TTC549 (cell line): ENCODE measurements around the gene DNAH9.
"Not testable (repeated sequence)": the region's sequence is repeated elsewhere in the genome, so short reads cannot be mapped to it uniquely, and the experiment has no call there.

Experiments
- FAIRE-seq: peaks from 2 replicates; lab custom pipeline; 2012; peaks lifted over from hg19 to GRCh38; lab: Jason Lieb, UNC

DNAH9 gene

DNA sequence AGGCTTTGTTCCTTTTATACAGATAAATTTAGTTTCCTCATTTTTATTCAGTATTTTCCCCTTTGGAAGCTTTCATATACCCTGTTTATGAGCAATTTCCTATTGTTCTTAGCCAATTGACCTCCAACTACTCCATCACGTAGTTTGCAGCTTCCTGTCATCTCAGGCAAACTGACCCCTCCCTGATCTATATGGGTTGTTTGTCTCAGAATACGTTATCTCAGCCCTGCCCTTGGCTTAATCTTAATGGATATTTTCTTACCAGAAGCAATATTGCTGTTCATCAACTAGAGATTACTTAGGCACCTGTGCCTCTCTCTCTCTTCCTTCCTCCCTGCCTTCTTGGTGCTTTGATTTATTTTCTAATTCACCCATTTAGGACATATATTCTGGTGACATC lies 317.8 kb downstream of the DNAH9 start:
- no peak for FAIRE-seq

- FAIRE-seq = no peak
These were observed 319.1 kb downstream of the DNAH9 start for GRCh38 chr17:11917415-11917814.

DNA sequence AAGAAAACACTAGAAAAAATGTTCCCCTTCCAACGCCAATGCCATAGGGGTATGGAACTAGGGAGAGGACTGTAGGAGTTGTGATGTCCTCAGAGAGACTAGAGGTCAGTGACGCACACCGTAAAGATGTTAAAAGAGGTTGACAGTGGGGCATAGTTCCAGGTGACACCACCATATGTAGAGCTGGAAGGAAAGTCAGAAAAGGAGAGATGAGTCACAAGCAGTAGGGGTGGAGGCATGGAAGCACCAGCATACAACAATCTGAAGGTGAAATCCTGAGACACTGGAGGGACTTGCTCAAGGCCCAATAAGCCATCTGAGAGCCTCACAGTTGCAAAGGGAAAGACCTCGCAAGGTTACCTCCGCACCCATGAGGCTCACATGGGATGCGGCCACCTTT lies 323.0 kb downstream of the DNAH9 start:
- FAIRE-seq = no peak

- no peak for FAIRE-seq
These were observed 324.4 kb downstream of the DNAH9 start for GRCh38 chr17:11922638-11923037.

- no peak for FAIRE-seq
These were observed 325.8 kb downstream of the DNAH9 start for GRCh38 chr17:11924076-11924475.

DNA sequence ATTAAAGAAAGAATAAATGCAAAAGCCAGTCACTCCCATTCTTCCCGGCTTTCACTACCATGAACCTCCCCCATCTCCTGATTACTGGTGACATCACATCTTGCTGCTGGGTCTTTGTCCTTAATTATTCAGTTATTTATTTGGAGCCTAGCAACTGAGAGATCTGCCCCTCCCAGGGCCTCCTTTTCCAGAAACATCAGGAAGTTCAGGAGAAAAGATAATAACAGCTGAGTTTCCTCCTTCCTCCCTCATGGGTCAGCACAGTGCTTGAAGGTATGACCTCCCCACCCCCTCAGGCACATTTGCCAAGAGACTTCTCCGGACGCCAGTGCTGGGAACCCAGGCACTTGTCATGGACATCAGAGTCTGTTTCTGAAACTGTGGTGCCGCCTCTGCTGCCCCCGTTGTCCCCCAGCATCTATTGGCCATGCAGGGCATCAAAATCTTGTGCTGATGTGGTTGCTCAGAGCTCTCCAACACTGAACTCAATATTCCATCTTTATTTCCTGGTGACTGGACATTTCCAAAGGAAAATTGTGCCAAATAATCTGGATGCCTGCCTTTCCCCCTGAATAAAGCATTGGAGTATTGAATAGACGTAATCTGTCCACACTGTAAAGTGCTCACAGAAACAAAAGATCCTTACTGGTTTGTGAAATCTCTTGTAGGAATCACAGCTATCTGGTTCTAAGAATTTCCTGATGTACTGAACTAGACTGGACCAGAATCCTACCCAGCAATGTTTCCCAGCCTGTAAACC lies 327.2 kb downstream of the DNAH9 start:
- no peak for FAIRE-seq

- no peak for FAIRE-seq
These were observed 330.2 kb downstream of the DNAH9 start for GRCh38 chr17:11928436-11928835.

DNA sequence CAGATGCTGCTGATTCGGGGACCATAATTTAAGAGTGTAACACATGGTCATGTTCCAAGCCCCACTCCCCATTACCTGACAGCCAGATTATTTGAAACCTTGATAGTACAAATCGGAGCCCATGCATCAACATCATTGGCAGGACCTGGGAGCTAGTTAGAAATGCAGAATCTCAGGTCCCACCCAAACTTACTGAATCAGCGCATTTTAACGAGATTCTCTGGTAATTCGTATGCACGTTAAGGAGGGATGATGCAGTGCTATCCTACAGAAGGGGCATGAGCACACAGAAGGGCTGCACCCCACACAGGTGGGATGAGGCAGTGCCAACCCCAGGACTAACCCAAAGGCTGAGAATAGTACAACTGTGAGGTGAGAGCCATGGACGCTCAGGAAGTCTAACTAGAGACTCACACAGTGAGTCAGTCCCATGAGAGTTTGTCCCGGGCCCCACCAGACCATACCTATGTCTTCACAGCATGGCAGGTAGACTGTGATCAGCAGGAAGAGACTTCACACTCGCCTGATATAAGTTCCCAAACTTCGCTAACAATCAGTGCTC lies 334.1 kb downstream of the DNAH9 start:
- no peak for FAIRE-seq

- peak; percentile 67 for FAIRE-seq
These were observed 337.6 kb downstream of the DNAH9 start for GRCh38 chr17:11935734-11936406.

DNA sequence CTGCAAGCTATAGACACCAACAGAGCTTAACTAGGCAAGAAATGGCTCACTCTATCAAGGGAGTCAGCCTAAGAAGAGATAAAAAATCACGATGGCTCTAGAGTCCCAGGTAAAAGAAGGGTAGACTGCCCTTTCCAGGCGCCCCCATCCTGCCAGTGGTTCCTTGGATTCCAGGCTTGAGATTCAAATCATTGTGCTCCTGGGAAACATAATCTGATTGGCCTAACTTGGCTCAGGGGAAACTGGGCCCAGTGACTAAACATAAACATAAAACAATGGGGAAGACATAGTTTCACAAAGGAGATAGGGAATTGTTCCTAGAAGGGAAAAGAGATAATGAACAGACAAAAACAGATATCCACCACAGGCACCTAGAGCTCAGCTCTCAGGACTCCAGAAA lies 342.6 kb downstream of the DNAH9 start:
- FAIRE-seq = no peak

DNA sequence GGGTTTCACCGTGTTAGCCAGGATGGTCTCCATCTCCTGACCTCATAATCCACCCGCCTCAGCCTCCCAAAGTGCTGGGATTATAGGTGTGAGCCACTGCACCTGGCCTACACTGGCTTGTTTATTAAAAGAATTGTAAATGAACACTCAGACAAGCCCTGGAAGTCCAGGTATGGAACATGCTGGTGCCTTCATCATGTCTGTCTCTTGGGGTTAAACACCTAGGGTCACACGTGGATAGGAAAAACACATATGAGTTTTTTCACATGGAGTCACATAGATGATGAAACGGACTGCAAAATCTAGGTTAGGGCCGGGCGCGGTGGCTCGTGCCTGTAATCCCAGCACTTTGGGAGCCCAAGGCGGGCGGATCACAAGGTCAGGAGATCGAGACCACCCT lies 344.8 kb downstream of the DNAH9 start:
- FAIRE-seq = not testable (repeated sequence)

DNA sequence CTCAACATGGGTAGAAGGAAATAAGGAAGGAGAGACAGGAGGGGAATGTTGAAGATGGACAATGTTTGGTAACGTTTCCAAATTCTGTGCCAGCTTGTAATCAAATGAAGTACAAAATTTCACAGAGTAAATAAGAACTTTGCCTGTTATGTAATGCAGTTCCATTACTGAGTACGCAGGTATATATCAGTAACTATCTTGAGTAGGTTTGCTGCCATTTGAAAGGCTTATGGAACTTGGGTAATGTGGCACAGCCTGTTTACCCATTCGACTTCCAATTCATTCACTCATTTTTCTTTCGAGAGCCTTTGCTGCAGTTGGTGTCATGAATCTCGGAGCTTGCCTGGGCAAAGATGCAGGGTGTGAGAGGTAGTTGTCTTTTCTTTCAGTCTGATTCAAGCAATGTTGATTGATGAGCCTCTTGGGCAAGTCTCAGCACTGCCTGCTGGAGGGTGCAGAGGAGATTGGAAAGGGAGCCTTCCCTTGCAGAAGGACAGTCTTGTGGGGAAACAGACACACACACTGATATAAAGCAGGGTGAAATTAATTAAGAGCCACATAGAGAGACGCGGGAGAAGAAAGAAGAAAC lies 345.6 kb downstream of the DNAH9 start:
- FAIRE-seq = no peak

GRCh38 chr17:11944587-11944986 lies 346.3 kb downstream of the DNAH9 start:
- FAIRE-seq = no peak

- FAIRE-seq = no peak
These were observed 350.5 kb downstream of the DNAH9 start for GRCh38 chr17:11948789-11949188.

DNA sequence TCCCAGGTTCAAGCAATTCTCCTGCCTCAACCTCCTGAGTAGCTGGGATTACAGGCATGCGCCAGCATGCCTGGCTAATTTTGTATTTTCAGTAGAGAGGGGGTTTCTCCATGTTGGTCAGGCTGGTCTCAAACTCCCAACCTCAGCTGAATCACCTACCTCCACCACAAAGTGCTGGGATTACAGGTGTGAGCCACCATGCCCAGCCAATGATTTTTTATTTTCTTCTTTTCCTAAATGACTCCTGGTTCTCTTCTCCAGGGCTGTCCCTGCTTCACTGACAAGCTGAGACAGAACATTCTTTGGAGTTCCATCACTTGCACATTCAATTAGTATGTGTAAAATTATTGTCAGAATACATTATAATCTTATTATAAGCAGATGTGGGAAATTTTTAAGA lies 351.3 kb downstream of the DNAH9 start:
- not testable (repeated sequence) for FAIRE-seq

- FAIRE-seq = no peak
These were observed 352.7 kb downstream of the DNAH9 start for GRCh38 chr17:11950771-11951519.

DNA sequence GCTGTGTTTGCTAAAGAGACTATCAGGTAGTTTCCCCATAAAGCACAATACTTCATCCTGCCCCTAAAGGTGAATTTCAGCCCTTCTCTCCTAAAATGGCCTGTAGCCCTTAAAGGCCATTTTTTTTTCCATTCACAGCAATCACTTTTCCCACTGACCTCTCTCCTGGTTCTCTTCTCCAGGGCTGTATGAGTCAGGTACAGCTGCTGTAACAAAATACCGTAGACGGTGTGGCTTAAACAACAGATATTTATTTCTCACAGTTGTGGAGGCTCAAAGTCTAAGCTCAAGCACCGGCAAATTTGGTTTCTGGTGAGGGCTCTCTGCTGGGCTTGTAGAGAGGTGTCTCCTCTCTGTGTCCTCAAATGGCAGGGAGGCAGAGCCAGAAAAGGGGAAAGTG lies 354.3 kb downstream of the DNAH9 start:
- FAIRE-seq = no peak

GRCh38 chr17:11953924-11954323 lies 355.7 kb downstream of the DNAH9 start:
- FAIRE-seq = no peak

DNA sequence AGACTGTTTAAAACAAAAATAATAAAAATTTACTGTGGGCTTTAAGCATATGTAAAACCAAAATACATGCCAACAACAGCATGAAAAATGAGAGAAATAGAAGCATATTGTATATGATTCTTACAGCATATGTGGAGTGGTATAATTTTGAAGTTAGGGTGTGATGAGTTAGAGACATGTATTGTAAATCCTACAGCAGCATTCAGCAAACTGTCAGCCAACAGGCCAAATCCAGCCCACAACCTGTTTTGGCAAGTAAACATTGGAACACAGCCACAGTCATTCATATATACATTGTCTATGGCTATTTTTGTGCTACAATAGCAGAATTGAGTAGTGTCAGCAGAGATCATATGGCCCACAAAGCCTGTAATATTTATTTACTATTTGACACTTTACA lies 356.7 kb downstream of the DNAH9 start:
- no peak for FAIRE-seq

DNA sequence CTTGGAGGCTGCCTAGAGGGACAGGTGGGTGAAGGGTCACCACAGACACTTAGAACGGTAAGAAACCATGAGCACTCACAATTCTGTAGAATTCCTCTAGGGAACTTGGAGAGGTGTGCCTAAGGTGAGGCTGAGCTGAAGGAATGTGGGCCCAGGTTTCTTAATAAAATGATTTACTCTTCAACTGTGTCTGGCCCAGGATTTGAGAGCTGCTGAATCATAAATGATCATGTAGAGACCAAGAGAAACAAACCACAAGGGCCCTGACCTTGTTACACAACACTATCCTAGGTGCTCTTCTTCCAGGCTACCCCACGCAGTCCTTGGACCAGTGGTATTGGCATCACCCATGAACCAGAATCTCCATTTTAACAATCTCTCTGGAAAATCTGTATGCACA lies 371.3 kb downstream of the DNAH9 start:
- no peak for FAIRE-seq

GRCh38 chr17:11972741-11973140 lies 374.5 kb downstream of the DNAH9 start:
- not testable (repeated sequence) for FAIRE-seq

DNA sequence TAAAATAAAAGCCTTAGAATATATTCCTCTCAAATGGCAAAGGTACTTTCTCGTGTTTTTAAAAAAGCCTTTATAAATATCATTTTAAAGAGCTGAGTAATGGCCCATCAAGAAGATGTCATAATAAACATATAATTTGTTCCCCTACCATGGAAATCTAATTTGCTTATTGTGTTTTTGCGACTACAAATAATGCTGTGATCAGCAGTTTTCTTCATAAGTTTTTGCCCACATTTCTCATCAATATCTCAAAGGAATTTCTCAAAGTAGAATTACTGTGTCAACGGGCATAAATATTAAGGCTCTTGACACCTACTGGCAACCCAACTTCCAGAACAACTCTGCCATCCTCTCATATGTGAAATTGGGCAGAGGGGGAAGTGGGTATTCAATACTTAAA lies 381.5 kb downstream of the DNAH9 start:
- no peak for FAIRE-seq

DNA sequence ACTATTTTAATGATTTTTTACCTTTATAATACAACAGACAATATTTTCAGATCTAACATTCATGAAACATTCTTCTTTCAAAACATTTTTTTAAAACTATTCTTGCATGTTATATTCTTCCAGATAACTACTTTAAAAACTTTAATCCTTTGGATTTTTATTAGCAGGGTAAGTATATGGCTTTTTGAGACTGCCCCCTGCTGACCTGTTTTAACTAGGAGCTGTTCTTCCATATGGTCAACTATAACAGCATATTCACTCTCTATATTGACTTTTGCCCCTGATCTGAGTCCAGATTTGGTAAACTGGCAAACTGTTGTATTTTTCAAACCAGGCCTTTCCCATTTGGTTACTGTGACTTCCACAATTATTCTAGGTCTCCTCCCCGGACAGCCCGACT lies 382.5 kb downstream of the DNAH9 start:
- FAIRE-seq = peak; percentile 5
